DND-41 (cell line): ENCODE data around the gene RPS26.
A peak's percentile ranks its signal among the peaks of the same experiment; 100 is the strongest.
"Not testable (repeated sequence)": the region's sequence is repeated elsewhere in the genome, so short reads cannot be mapped to it uniquely, and the experiment has no call there.

Source experiments
- ATAC-seq: fragments of 200-7000 bp; cut with Tn5 transposase; 3 replicates; pipeline ENCODE4 v1.9.1; 2021; ENCODE audit warnings: low read depth; ENCODE audit not compliant: insufficient read depth
- DNase-seq: peaks from one replicate; pipeline ENCODE4 v3.0.0-alpha.2; 2020
- H2AFZ ChIP-seq: 2 replicates; pipeline ENCODE4 v1.6.0; 2012; ENCODE audit warnings: low read depth, low read length
- H3K27ac ChIP-seq: 2 replicates; pipeline ENCODE4 v1.5.1; 2012; ENCODE audit warnings: low read length, inconsistent platforms
- H3K27me3 ChIP-seq: fragments of 200-600 bp; sonication (generic); 2 replicates; pipeline ENCODE4 v1.6.0; 2012; ENCODE audit warnings: low read length, mild to moderate bottlenecking, inconsistent platforms; ENCODE audit not compliant: insufficient read depth, poor library complexity
- H3K36me3 ChIP-seq: 2 replicates; pipeline ENCODE4 v1.5.1; 2012; ENCODE audit warnings: low read length, inconsistent platforms; ENCODE audit not compliant: insufficient read depth
- H3K4me1 ChIP-seq: 2 replicates; pipeline ENCODE4 v1.5.1; 2012; ENCODE audit warnings: mild to moderate bottlenecking, low read length; ENCODE audit not compliant: insufficient read depth
- H3K4me2 ChIP-seq: 2 replicates; pipeline ENCODE4 v1.6.0; 2012; ENCODE audit warnings: mild to moderate bottlenecking, moderate library complexity, low read length, inconsistent platforms; ENCODE audit not compliant: insufficient read depth
- H3K4me3 ChIP-seq, 2 experiments: fragments of 200-600 bp in 1 of 2; shearing (Covaris generic) in 1 of 2; 2 replicates each; pipeline ENCODE4 v1.5.1; 2012 to 2016; ENCODE audit warnings: inconsistent platforms in 2 of 2, low read length in 2 of 2, mild to moderate bottlenecking in 2 of 2, low read depth in 1 of 2, moderate library complexity in 1 of 2
- H3K79me2 ChIP-seq: 2 replicates; pipeline ENCODE4 v1.6.0; 2012; ENCODE audit warnings: low read length, inconsistent platforms; ENCODE audit not compliant: insufficient read depth
- H3K9ac ChIP-seq: 2 replicates; pipeline ENCODE4 v1.6.0; 2012; ENCODE audit warnings: low read depth, mild to moderate bottlenecking, inconsistent platforms, low read length, moderate library complexity
- H3K9me3 ChIP-seq: 2 replicates; pipeline ENCODE4 v1.5.1; 2012; ENCODE audit warnings: low read length, moderate library complexity, mild to moderate bottlenecking, inconsistent platforms; ENCODE audit not compliant: insufficient read depth, severe bottlenecking
- H4K20me1 ChIP-seq: 2 replicates; pipeline ENCODE4 v1.6.0; 2012; ENCODE audit warnings: low read length; ENCODE audit not compliant: insufficient read depth
- EZH2 ChIP-seq: IDR thresholded peaks from 3 replicates; pipeline ENCODE4 v1.6.1; 2012; ENCODE audit warnings: borderline replicate concordance, low read depth, mild to moderate bottlenecking, moderate library complexity, low read length, inconsistent platforms; ENCODE audit not compliant: severe bottlenecking
- TF ChIP-seq, protein P1 (sequence below): IDR thresholded peaks from 2 replicates; pipeline ENCODE4 v1.5.1; 2012; ENCODE audit warnings: borderline replicate concordance, low read length, moderate library complexity, mild to moderate bottlenecking; ENCODE audit not compliant: poor library complexity, severe bottlenecking; ENCODE audit errors: extremely low read depth

RPS26 gene

GRCh38 chr12:55999999-56000540 is 41.6 kb upstream of the RPS26 start:
- H3K27me3 ChIP-seq, H3K36me3 ChIP-seq, H3K4me3 ChIP-seq, H3K4me1 ChIP-seq, H3K79me2 ChIP-seq, H3K9ac ChIP-seq, H2AFZ ChIP-seq, H4K20me1 ChIP-seq, H3K27ac ChIP-seq, H3K4me2 ChIP-seq, H3K9me3 ChIP-seq, ATAC-seq, DNase-seq: not testable (repeated sequence)
- TF ChIP-seq, protein P1, sequence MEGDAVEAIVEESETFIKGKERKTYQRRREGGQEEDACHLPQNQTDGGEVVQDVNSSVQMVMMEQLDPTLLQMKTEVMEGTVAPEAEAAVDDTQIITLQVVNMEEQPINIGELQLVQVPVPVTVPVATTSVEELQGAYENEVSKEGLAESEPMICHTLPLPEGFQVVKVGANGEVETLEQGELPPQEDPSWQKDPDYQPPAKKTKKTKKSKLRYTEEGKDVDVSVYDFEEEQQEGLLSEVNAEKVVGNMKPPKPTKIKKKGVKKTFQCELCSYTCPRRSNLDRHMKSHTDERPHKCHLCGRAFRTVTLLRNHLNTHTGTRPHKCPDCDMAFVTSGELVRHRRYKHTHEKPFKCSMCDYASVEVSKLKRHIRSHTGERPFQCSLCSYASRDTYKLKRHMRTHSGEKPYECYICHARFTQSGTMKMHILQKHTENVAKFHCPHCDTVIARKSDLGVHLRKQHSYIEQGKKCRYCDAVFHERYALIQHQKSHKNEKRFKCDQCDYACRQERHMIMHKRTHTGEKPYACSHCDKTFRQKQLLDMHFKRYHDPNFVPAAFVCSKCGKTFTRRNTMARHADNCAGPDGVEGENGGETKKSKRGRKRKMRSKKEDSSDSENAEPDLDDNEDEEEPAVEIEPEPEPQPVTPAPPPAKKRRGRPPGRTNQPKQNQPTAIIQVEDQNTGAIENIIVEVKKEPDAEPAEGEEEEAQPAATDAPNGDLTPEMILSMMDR = peak; percentile 6

- Histone ChIP-seq H3K4me2 (no peak overlapping the region), H2AFZ (no peak overlapping the region), H3K9me3 (no peaks in the 10 kb centered on the region), H3K27me3 (no peaks in the 10 kb centered on the region), H3K27ac (no peak overlapping the region), H3K36me3 (no peaks in the 10 kb centered on the region), H3K4me3 (no peak overlapping the region), H3K79me2 (no peaks in the 10 kb centered on the region), H3K9ac (no peak overlapping the region), H3K4me1 (no peaks in the 10 kb centered on the region), H4K20me1 (no peaks in the 10 kb centered on the region)
- no peak for DNase-seq
- ATAC-seq = no peak
- TF ChIP-seq, protein P1 = no peak
- TF ChIP-seq EZH2 = no peak
Measured at GRCh38 chr12:56001487-56002100, 40.1 kb upstream of the RPS26 start.

- H3K4me3 ChIP-seq, H3K4me2 ChIP-seq, H2AFZ ChIP-seq, H3K9me3 ChIP-seq, H3K9ac ChIP-seq, H4K20me1 ChIP-seq, H3K27ac ChIP-seq, H3K36me3 ChIP-seq, H3K79me2 ChIP-seq, H3K4me1 ChIP-seq, DNase-seq, ATAC-seq, H3K27me3 ChIP-seq: not testable (repeated sequence)
Measured at GRCh38 chr12:56003376-56003775, 38.3 kb upstream of the RPS26 start.

DNA sequence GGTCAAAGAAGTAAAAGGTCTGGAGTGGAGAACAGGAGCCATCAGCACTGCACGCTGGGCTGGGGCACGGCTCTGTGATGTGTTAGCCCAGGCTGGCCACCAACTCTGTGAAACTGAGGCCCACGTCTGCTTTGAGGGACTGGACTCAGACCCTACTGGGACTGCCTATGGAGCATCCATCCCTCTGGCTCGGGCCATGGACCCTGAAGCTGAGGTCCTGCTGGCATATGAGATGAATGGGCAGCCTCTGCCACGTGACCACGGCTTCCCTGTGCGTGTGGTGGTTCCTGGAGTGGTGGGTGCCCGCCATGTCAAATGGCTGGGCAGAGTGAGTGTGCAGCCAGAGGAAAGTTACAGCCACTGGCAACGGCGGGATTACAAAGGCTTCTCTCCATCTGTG is 37.5 kb upstream of the RPS26 start:
- Histone ChIP-seq H3K27ac (no peak overlapping the region), H3K27me3 (no peaks in the 10 kb centered on the region), H3K36me3 (no peaks in the 10 kb centered on the region), H3K4me1 (peaks cover 9% of the 10 kb centered on the region), H3K9me3 (no peaks in the 10 kb centered on the region), H3K4me3 (no peak overlapping the region), H3K4me2 (no peak overlapping the region), H3K79me2 (no peaks in the 10 kb centered on the region), H2AFZ (no peak overlapping the region), H3K9ac (no peak overlapping the region), H4K20me1 (no peaks in the 10 kb centered on the region)
- TF ChIP-seq, protein P1 = no peak
- TF ChIP-seq EZH2 = no peak
- no peak for ATAC-seq
- DNase-seq = no peak
